ENCODE data around the gene CSF1R. TPM values are rescaled to one million over a fixed set of nuclear protein-coding genes. Genes with fewer than 3 reads are reported as not detected.

CSF1R gene
- total RNA-seq, 1 experiment from 2014 or later = 0.02 TPM

DNA sequence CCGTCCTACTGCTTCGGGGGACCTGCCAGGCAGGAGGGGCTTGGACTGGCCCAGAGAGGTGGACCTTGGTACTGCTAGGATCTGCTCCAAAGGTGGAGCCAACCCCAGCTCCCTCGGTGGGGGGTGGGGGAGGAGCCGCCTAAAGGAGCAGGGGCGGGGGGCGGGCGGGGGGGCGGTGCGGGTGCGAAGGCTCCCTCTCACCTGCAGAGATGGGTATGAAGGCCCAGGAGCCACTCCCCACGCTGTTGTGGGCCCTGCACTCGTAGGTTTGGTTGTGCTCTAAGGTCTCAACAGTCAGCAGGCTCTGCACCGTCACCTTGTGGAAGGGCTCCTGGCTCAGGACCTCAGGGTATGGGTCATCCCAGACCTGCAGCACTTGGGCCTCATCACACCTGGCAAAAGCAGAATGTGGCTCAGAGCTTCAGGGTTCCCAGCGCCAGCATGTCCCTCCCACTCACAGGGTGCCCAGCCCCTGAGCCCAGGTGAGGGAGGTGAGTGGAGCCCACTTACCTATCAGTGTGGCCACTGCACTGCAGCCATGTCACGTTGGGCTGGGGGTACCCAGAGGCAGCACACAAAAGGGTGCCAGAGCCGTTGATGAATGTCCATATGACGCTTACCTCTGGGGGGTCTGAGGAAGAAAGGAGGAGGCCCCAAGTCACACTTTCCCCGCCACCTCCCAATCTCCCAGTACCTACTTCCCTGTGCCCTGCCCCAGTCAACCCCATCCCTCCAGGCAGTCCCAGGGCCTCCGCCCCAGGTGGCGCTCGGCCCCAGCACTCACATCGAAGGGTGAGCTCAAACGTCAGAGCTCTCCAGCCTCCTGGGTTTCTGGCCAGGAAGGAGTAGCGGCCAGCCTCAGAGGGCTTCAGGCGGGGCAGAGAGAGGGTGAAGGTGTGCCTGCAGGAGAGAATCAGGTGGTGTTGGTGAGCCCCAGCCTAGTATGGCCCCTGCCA is 16.4 kb downstream of the CSF1R start:
- no peak for DNase-seq (ENCODE audit: low spot score)

DNA sequence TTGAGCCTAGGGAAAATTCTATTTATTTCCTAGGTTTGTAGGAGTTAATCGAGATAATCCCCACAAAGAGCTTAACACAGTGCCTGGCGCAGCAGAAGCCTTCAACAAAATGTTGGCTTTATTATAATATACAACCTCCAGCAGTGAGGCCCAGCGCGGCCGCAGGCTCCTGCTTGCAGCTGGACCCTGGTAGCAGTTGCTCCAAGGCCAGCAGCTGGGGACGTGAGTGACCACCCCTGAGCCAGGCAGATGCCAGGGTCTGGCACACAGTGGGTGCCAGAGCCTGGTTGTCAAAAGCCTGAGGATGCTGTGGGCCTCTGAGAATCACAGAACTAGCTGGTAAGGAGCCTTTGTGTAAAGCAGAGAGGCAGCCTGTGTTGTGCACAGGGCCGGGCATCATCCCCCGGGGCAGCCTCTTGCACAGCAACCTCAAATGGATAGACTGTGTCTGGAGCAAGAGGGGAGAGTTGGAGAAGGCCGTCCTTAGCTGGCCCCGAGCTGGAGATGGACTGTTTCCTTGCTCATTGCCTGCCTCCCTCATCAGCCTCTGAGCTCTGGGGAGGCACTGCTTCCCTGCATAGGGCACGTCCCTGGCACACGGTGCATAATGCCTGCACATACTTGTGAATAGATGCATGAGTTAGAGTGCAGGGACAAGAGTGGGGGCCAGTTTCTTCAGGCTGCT is 17.3 kb downstream of the CSF1R start:
- no peak for DNase-seq (ENCODE audit: low spot score)

DNA sequence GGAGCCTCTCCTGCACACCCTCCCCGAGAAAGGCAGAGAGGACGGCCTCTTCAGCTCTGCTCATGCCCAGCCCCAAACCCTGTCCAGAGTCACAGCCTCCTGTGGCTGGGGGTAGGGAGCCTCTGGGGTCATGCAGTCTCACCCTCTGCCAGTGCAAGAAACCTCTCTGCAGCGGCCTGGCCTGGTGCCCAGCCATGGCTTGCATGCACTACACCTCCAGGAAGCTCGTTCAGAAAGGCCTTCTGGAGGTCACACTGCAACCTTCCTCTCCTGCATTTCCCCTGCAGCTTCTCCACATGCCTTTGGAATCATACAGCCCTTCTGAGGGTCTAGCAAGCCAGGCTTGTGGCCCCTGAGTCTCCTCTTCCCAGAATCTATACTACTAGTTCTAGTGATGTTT is 17.9 kb downstream of the CSF1R start:
- DNase-seq (ENCODE audit: low spot score) = no peak

DNA sequence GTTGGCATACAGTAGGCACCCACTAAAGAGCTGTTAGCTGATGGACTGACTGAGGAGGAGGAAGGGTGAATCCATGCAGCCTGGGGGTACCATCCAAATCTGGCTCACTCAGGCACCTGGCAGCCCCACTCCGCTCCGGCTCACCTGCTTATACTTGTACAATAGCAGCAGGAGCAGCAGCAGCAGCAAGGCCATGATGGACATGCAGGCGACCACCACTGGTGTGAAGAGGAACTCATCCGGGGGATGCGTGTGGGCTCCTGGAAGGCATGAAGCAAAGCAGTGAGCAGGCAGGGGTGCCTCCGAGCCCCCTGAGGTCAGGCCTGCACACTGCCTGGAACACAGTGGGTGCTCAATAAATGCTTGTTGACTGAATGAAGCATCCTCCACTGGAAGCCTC is 18.3 kb downstream of the CSF1R start:
- no peak for DNase-seq (ENCODE audit: low spot score)

- no peak for DNase-seq (ENCODE audit: low spot score)
These were observed 18.9 kb downstream of the CSF1R start for GRCh38 chr5:150067405-150067960.

- no peak for DNase-seq (ENCODE audit: low spot score)
These were observed 19.4 kb downstream of the CSF1R start for GRCh38 chr5:150066901-150067396.

DNA sequence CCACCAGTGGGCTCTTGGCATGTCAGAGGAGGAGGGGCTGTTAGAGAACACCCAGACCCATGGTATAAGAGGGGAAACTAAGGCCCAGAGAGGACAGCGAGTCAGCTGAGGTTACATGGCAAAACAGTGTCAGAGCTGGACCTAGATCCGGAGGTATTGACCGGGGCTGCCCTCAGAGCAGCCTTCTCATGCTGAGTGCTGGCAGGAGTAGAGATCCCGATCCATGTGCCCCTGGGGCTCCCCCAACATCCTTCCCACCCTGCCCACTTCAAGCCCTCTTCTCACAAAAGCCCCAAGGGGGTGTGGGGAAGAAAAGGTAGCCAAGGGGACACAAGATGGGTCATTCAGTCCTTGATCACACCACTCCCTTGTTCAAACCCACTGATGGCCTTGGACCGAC is 19.9 kb downstream of the CSF1R start:
- no peak for DNase-seq (ENCODE audit: low spot score)

- DNase-seq (ENCODE audit: low spot score) = no peak
These were observed 20.5 kb downstream of the CSF1R start for GRCh38 chr5:150065886-150066285.

- no peak for DNase-seq (ENCODE audit: low spot score)
These were observed 21.0 kb downstream of the CSF1R start for GRCh38 chr5:150065346-150065745.

DNA sequence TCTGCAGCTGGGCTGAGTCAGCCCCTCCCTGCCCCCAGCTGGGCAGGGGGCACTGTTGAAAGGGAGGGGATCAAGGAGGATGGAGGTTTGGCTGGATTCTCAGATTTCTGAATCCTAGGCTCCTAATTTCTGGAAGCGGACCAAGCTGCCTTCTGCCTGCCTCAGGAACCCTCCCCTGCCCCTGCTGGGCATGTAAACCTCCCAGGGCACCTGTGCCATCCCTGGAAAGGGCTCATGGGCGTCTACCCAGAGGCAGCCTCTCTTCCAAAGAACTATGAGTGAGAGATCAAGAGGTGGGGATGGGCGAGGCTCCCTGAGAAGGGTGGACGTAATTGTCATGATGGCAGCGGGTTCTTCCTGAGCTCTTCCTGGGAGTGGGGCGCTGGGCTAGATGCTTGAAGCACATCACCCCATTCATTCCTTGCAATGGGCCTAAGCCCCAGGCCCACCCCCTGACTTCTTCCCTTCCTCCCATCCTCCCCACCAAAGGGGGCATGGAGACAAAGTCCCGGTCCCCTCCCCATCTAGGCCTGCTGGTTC is 21.6 kb downstream of the CSF1R start:
- DNase-seq (ENCODE audit: low spot score) = no peak

GRCh38 chr5:150063638-150064037 is 22.7 kb downstream of the CSF1R start:
- DNase-seq (ENCODE audit: low spot score) = no peak

GRCh38 chr5:150062216-150062922 is 24.0 kb downstream of the CSF1R start:
- DNase-seq (ENCODE audit: low spot score) = no peak

DNA sequence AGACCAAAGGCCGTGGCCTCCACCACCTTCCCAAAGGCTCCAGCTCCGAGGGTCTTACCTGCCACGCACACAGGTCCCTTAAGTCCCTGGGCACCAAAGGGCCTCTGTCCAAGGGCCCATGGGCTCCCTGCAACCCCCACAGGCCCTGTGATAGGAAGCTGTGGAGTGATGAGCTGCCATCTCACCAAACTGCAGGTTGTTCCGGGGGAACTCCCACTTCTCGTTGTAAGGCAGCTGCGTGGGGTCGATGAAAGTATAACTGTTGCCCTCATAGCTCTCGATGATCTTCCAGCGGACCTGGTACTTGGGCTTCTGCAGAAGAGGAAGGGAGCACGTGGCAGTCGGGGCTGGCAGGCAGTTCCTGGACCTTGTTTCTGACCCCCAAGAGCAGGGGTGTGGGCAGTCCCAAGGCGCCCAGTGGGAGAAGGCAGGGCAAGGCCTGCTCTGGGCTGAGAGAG is 24.8 kb downstream of the CSF1R start:
- DNase-seq (ENCODE audit: low spot score) = no peak

DNA sequence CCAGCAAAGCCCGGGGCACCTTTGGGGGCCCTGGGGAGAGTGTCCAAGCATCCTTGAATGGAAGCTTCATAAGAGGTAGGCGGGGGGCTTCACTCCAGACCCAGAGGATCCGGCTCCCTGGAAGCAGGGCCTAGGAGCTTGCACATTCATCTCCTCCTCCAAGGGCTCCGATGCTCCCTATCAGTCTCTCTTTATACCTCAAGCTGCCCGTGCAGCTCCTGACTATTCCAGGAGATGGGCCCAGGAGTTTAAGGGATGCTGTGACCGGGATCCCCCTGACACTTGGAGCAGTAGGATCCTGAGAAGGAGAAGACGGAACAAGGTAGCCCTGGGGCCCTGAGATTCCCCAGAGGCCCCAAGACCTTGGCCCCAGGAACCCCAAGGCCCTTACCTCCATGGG is 25.9 kb downstream of the CSF1R start:
- no peak for DNase-seq (ENCODE audit: low spot score)

DNA sequence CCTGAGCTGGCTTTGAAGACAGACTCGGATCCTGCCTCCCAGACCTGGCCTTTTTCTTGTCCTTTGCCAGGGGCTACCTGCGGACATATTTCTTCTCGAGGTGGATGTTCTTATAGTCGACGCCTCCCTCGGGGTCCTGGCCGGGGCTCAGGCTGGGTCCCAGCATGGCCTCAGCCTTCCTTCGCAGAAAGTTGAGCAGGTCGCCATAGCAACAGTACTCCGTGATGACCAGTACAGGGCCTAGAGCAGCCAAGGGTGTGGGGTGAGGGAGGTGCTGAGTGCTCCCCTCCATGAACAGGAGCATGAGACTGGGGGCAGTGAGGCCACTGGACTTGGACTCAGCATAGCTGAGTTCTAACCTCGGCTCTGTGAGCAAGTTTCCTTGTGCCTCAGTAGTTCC is 26.7 kb downstream of the CSF1R start:
- DNase-seq (ENCODE audit: low spot score) = no peak

GRCh38 chr5:150058480-150059126 is 27.8 kb downstream of the CSF1R start:
- DNase-seq (ENCODE audit: low spot score) = peak; percentile 31

- no peak for DNase-seq (ENCODE audit: low spot score)
These were observed 28.4 kb downstream of the CSF1R start for GRCh38 chr5:150057996-150058395.

GRCh38 chr5:150057511-150057910 is 28.8 kb downstream of the CSF1R start:
- no peak for DNase-seq (ENCODE audit: low spot score)

DNA sequence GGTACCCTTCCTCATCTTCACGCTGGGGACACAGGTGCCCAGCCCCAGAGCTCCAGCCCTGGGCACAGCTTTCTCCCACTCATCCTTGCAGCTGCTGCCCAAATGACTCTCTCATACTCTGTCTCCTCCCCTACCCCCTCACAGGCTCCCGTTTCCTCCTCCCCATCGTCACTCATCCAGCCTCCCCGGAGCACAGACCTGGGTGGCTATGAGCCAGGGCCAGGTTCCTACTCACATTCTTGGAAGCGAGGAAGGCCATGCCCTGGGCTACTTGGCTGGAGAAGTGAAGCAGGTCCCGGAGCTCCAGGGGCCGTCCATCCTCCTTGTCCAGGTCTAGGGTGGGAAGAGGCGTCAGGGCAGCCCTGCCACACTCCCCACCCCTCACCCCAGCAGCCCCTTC is 29.3 kb downstream of the CSF1R start:
- DNase-seq (ENCODE audit: low spot score) = no peak

DNA sequence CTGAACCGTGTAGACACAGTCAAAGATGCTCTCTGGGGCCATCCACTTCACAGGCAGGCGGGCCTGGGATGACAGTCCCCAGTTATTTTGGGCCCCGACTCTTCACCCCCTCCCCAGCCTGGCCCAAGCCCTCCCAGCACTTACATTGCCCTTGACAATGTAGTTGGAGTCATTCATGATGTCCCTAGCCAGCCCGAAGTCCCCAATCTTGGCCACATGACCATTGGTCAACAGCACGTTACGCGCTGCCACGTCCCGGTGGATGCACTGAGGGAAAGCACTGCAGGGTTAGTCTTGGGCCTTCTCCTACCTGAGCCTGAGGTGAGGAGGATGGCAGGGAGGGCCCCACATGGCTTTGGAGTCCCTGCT is 30.3 kb downstream of the CSF1R start:
- no peak for DNase-seq (ENCODE audit: low spot score)

Measured in H4 (cell line).